ENCODE measurements around the gene HSPA1A.

- TF ChIP-seq ATF1 (CRISPR knock-in tag; IDR thresholded peaks at IDR 0.05) (no peak), ATF3 (CRISPR knock-in tag; conservative IDR thresholded peaks at IDR 0.05) (no peak), CREM (CRISPR knock-in tag; IDR thresholded peaks at IDR 0.05) (no peak), RELA (CRISPR knock-in tag; IDR thresholded peaks at IDR 0.05; ENCODE audit: borderline replicate concordance) (no peak), CTCF (IDR thresholded peaks at IDR 0.05) (no peak), CREB1 (CRISPR knock-in tag; IDR thresholded peaks at IDR 0.05) (no peak), HMGXB4 (CRISPR knock-in tag; IDR thresholded peaks at IDR 0.05) (no peak), FOXK1 (CRISPR knock-in tag; IDR thresholded peaks at IDR 0.05) (no peak), FOXJ3 (CRISPR knock-in tag; IDR thresholded peaks at IDR 0.05; ENCODE audit: borderline replicate concordance) (no peak), ZNF317 (CRISPR knock-in tag; IDR thresholded peaks at IDR 0.05; ENCODE audit: borderline replicate concordance, low read depth) (no peak), ATF2 (CRISPR knock-in tag; IDR thresholded peaks at IDR 0.05; ENCODE audit: borderline replicate concordance, low read depth) (no peak), JAZF1 (CRISPR knock-in tag; IDR thresholded peaks at IDR 0.05) (no peak)
These were observed 45.8 kb downstream of the HSPA1A start for GRCh38 chr6:31861150-31861549.

Measured in WTC11 (cell line).